OCI-LY1 (cell line): ENCODE measurements around the gene KIF16B.

Source experiments
- H2AFZ ChIP-seq: fragments of 200-600 bp; sonication (generic), shearing (Covaris generic); 2 replicates; pipeline ENCODE4 v1.6.0; 2014; ENCODE audit warnings: antibody characterized with exemption, mild to moderate bottlenecking, low read length
- H3F3A ChIP-seq: fragments of 200-600 bp; sonication (generic), shearing (Covaris generic); 2 replicates; pipeline ENCODE4 v1.6.0; 2014; ENCODE audit warnings: mild to moderate bottlenecking, antibody characterized with exemption, low read length, moderate library complexity; ENCODE audit not compliant: insufficient read depth
- H3K27ac ChIP-seq: fragments of 200-600 bp; sonication (generic); 2 replicates; pipeline ENCODE4 v1.5.1; 2014; ENCODE audit warnings: low read length, mixed run types, mild to moderate bottlenecking, low read depth; ENCODE audit not compliant: poor library complexity, severe bottlenecking
- H3K27me3 ChIP-seq: fragments of 200-600 bp; sonication (generic); 2 replicates; pipeline ENCODE4 v1.6.0; 2014; ENCODE audit warnings: antibody characterized with exemption, mild to moderate bottlenecking, low read length, moderate library complexity; ENCODE audit not compliant: insufficient read depth
- H3K36me3 ChIP-seq: fragments of 200-600 bp; sonication (generic); 2 replicates; pipeline ENCODE4 v1.6.1; 2014; ENCODE audit warnings: mild to moderate bottlenecking, antibody characterized with exemption, low read length, moderate library complexity, mixed read lengths; ENCODE audit not compliant: insufficient read depth
- H3K4me1 ChIP-seq: fragments of 200-600 bp; sonication (generic); 2 replicates; pipeline ENCODE4 v1.5.1; 2014; ENCODE audit warnings: mild to moderate bottlenecking, low read length, moderate library complexity; ENCODE audit not compliant: insufficient read depth, severe bottlenecking
- H3K4me2 ChIP-seq: fragments of 200-600 bp; sonication (generic), shearing (Covaris generic); 2 replicates; pipeline ENCODE4 v1.6.1; 2014; ENCODE audit warnings: low read length
- H3K4me3 ChIP-seq: fragments of 200-600 bp; sonication (generic); 2 replicates; pipeline ENCODE4 v1.5.1; 2014; ENCODE audit warnings: low read length, low read depth, mild to moderate bottlenecking, mixed read lengths; ENCODE audit not compliant: poor library complexity, severe bottlenecking
- H3K79me2 ChIP-seq: fragments of 200-600 bp; shearing (Covaris generic); 2 replicates; pipeline ENCODE4 v1.6.1; 2016; ENCODE audit warnings: mixed run types, low read length, mixed read lengths; ENCODE audit not compliant: insufficient read depth
- H3K9ac ChIP-seq: fragments of 200-600 bp; sonication (generic), shearing (Covaris generic); 2 replicates; pipeline ENCODE4 v1.6.1; 2014; ENCODE audit warnings: mild to moderate bottlenecking, low read length, mixed read lengths
- H3K9me2 ChIP-seq: fragments of 200-600 bp; sonication (generic), shearing (Covaris generic); 2 replicates; pipeline ENCODE4 v1.6.1; 2014; ENCODE audit warnings: low read depth, mild to moderate bottlenecking, low read length, mixed read lengths
- H3K9me3 ChIP-seq: fragments of 200-600 bp; shearing (Covaris generic); 2 replicates; pipeline ENCODE4 v1.6.1; 2014; ENCODE audit warnings: low read length, mixed read lengths
- H4K20me1 ChIP-seq: fragments of 200-600 bp; sonication (generic), shearing (Covaris generic); 2 replicates; pipeline ENCODE4 v1.6.0; 2016; ENCODE audit warnings: mild to moderate bottlenecking, low read length; ENCODE audit not compliant: insufficient read depth
- CTCF ChIP-seq: fragments of 200-600 bp; sonication (generic), shearing (Covaris generic); IDR thresholded peaks from 2 replicates; pipeline ENCODE4 v1.5.1; 2017; ENCODE audit warnings: mild to moderate bottlenecking, antibody characterized with exemption, low read length, moderate library complexity, mixed read lengths
- EZH2 ChIP-seq: fragments of 200-600 bp; sonication (generic), shearing (Covaris generic); IDR thresholded peaks from 2 replicates; pipeline ENCODE4 v1.8.0; 2017; ENCODE audit warnings: borderline replicate concordance, mixed run types, mild to moderate bottlenecking, antibody characterized with exemption, low read length, moderate library complexity, mixed read lengths

The KIF16B gene

GRCh38 chr20:16271450-16271849, 301.8 kb downstream of the KIF16B start:
- H3K36me3 ChIP-seq = no peaks in the 10 kb centered on the region
- H3K4me2 ChIP-seq = no peak overlapping the region
- no peaks in the 10 kb centered on the region for H3K79me2 ChIP-seq
- no peaks in the 10 kb centered on the region for H3K9me2 ChIP-seq
- H3K4me1 ChIP-seq = no peaks in the 10 kb centered on the region
- H3K9me3 ChIP-seq = no peaks in the 10 kb centered on the region
- TF ChIP-seq CTCF (no peak), EZH2 (no peak)
- no peaks in the 10 kb centered on the region for H3F3A ChIP-seq
- no peaks in the 10 kb centered on the region for H3K27me3 ChIP-seq
- H3K27ac ChIP-seq = no peak overlapping the region
- H2AFZ ChIP-seq = no peak overlapping the region
- H3K4me3 ChIP-seq = no peak overlapping the region
- no peak overlapping the region for H3K9ac ChIP-seq
- no peaks in the 10 kb centered on the region for H4K20me1 ChIP-seq

GRCh38 chr20:16270989-16271388, 302.3 kb downstream of the KIF16B start:
- TF ChIP-seq CTCF = no peak
- TF ChIP-seq EZH2 = no peak
- H3K9me2 ChIP-seq = no peaks in the 10 kb centered on the region

GRCh38 chr20:16270314-16270931, 302.8 kb downstream of the KIF16B start:
- H3K36me3 ChIP-seq = no peaks in the 10 kb centered on the region
- no peaks in the 10 kb centered on the region for H3F3A ChIP-seq
- no peaks in the 10 kb centered on the region for H3K27me3 ChIP-seq

More at GRCh38 chr20:16270989-16271388, 302.3 kb downstream of the KIF16B start:
- H3K4me2 ChIP-seq = no peak overlapping the region
- H3F3A ChIP-seq = no peaks in the 10 kb centered on the region
- no peak overlapping the region for H3K27ac ChIP-seq
- H3K36me3 ChIP-seq = no peaks in the 10 kb centered on the region
- no peaks in the 10 kb centered on the region for H3K4me1 ChIP-seq
- H3K9ac ChIP-seq = no peak overlapping the region
- no peaks in the 10 kb centered on the region for H3K79me2 ChIP-seq
- no peak overlapping the region for H2AFZ ChIP-seq
- no peaks in the 10 kb centered on the region for H3K9me3 ChIP-seq
- no peaks in the 10 kb centered on the region for H3K27me3 ChIP-seq
- no peak overlapping the region for H3K4me3 ChIP-seq
- no peaks in the 10 kb centered on the region for H4K20me1 ChIP-seq

More at GRCh38 chr20:16270314-16270931, 302.8 kb downstream of the KIF16B start:
- Histone ChIP-seq H3K9ac (no peak overlapping the region), H3K9me2 (no peaks in the 10 kb centered on the region), H2AFZ (no peak overlapping the region), H3K79me2 (no peaks in the 10 kb centered on the region), H3K4me2 (no peak overlapping the region), H4K20me1 (no peaks in the 10 kb centered on the region), H3K4me3 (no peak overlapping the region), H3K9me3 (no peaks in the 10 kb centered on the region), H3K27ac (no peak overlapping the region), H3K4me1 (no peaks in the 10 kb centered on the region)
- no peak for TF ChIP-seq EZH2
- TF ChIP-seq CTCF = no peak
